Peyer's patch (tissue), 4 donors: Measurements from ENCODE around the gene DCP1B. TPM values are rescaled to one million over a fixed set of nuclear protein-coding genes. Genes with fewer than 3 reads are reported as not detected.

Experiments
- DNase-seq, 3 donors: peaks; one replicate each; pipeline ENCODE4 v3.0.0-alpha.2; 2017 to 2019
- H3K27ac ChIP-seq, 4 donors: fragments of 200-600 bp; sonication (generic); one replicate each; pipeline ENCODE4 v1.5.1; 2016 to 2019
- H3K27me3 ChIP-seq, 2 donors: fragments of 200-600 bp; sonication (generic); one replicate each; pipeline ENCODE4 v1.5.1; 2019
- H3K36me3 ChIP-seq, 3 donors: fragments of 200-600 bp; sonication (generic); one replicate each; pipeline ENCODE4 v1.5.1; 2016 to 2019
- H3K4me1 ChIP-seq, 4 donors: fragments of 200-600 bp; sonication (generic); one replicate each; pipeline ENCODE4 v1.5.1; 2016 to 2019
- H3K4me3 ChIP-seq, 4 donors: fragments of 200-600 bp; sonication (generic); 1 replicate in 3 of 4; 2 replicates in 1 of 4; pipeline ENCODE4 v1.5.1; 2016 to 2019; ENCODE audit warnings: mild to moderate bottlenecking in 1 of 4
- H3K9me3 ChIP-seq, 4 donors: fragments of 200-600 bp; sonication (generic); one replicate each; pipeline ENCODE4 v1.5.1; 2016 to 2019; ENCODE audit warnings: mild to moderate bottlenecking in 1 of 4
- POLR2A ChIP-seq, 2 donors: fragments of 450-650 bp; IDR thresholded peaks; one replicate each; pipeline ENCODE4 v1.5.1; 2017; ENCODE audit warnings: antibody characterized with exemption in 2 of 2, mild to moderate bottlenecking in 2 of 2, moderate library complexity in 2 of 2
- total RNA-seq, 4 donors: library from RNA; depleted of rRNA; stranded (reverse); fragments of >200 nt; gene quantifications; one replicate each; pipeline ENCODE4 v1.1.0, GENCODE V29; 2016
- TF ChIP-seq, protein P1 (sequence below), 6 experiments: fragments of 450-650 bp in 4 of 6; fragments of 200-600 bp in 2 of 6; sonication (generic) in 1 of 6; IDR thresholded peaks; one replicate each; pipeline ENCODE4 v1.5.1; 2017 to 2019; ENCODE audit warnings: antibody characterized with exemption in 6 of 6, mild to moderate bottlenecking in 3 of 6, moderate library complexity in 1 of 6

Gene DCP1B
- total RNA-seq, 4 donors from 2014 or later, result 14.7 to 54.5 (median 18.6) TPM

DNA sequence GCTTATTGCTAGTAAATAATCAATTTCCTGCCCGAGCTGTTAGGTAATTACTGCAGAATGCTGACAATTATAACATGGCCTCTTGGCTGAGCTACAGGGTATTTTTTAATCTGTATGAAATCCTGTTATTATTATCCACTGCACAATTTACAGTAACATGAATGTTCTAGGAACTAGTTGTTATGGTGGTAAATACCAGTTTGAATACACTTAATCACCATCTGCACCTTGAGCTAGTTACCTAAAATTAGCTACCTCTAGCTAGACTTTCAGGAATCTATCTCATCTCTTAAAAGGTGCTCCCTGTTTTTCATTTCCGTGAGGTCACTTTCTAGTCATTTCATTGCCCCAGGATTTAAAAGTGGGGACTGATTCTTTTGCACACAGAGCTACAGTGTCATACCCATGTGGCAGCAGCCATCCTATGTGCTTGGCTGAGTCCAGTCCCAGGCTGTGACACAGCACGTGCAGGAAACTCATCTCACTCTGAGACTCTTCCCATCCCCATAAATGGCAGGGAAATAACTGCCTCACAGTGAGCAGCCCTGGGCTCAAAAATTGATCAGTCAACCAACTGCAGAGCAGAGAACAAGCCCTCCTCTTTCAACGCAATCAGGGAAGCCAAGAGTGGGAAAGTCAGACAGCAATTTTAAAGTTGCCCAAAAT lies 37.6 kb downstream of the DCP1B start:
- no peak for DNase-seq
- TF ChIP-seq, protein P1, sequence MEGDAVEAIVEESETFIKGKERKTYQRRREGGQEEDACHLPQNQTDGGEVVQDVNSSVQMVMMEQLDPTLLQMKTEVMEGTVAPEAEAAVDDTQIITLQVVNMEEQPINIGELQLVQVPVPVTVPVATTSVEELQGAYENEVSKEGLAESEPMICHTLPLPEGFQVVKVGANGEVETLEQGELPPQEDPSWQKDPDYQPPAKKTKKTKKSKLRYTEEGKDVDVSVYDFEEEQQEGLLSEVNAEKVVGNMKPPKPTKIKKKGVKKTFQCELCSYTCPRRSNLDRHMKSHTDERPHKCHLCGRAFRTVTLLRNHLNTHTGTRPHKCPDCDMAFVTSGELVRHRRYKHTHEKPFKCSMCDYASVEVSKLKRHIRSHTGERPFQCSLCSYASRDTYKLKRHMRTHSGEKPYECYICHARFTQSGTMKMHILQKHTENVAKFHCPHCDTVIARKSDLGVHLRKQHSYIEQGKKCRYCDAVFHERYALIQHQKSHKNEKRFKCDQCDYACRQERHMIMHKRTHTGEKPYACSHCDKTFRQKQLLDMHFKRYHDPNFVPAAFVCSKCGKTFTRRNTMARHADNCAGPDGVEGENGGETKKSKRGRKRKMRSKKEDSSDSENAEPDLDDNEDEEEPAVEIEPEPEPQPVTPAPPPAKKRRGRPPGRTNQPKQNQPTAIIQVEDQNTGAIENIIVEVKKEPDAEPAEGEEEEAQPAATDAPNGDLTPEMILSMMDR (IDR thresholded peaks at IDR 0.05), result no peak
- TF ChIP-seq POLR2A (IDR thresholded peaks at IDR 0.05), result no peak

DNA sequence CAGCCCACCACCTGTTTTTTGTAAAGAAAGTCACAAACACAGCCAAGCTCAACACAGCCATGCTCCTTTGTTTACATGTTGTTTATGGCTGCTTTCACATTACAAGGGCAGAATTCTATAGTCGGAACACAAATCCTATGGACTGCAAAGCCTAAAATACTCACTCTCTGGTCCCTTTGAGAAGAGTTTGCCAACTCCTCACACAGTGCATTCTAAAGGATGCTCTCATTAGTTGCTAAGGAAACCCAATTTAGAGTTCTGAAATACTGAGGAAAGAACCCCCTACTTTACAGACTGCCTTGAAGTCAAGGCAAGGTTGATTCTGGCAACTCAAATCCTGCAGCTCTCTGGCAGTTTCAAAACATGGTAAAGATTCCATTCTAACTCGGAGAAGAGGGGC lies 38.3 kb downstream of the DCP1B start:
- no peaks in the 10 kb centered on the region for H3K27me3 ChIP-seq
- no peaks in the 10 kb centered on the region for H3K9me3 ChIP-seq
- DNase-seq, result no peak
- no peak overlapping the region for H3K4me3 ChIP-seq
- H3K27ac ChIP-seq, result peak overlapping the region in 2 of 4 donors; percentile 5 to 32
- TF ChIP-seq POLR2A (IDR thresholded peaks at IDR 0.05), result no peak
- TF ChIP-seq, protein P1 (IDR thresholded peaks at IDR 0.05), result no peak
- peaks cover 0 to 29% (median 0%) of the 10 kb centered on the region in 3 donors for H3K36me3 ChIP-seq
- H3K4me1 ChIP-seq, result no peaks in the 10 kb centered on the region

More for the DNA sequence above, 37.6 kb downstream of the DCP1B start:
- Histone ChIP-seq H3K27ac (peak overlapping the region in 2 of 4 donors; percentile 5 to 32), H3K9me3 (no peaks in the 10 kb centered on the region), H3K36me3 (peaks cover 0 to 28% (median 0%) of the 10 kb centered on the region in 3 donors), H3K4me3 (no peak overlapping the region), H3K4me1 (no peaks in the 10 kb centered on the region), H3K27me3 (no peaks in the 10 kb centered on the region)

- TF ChIP-seq POLR2A (IDR thresholded peaks at IDR 0.05), result no peak
- TF ChIP-seq, protein P1 (IDR thresholded peaks at IDR 0.05), result no peak
- Histone ChIP-seq H3K4me3 (no peak overlapping the region), H3K27me3 (no peaks in the 10 kb centered on the region), H3K9me3 (no peaks in the 10 kb centered on the region), H3K36me3 (peaks cover 0 to 29% (median 3%) of the 10 kb centered on the region in 3 donors), H3K4me1 (no peaks in the 10 kb centered on the region), H3K27ac (peak overlapping the region in 1 of 4 donors; percentile 6)
- DNase-seq, result no peak
Observed at GRCh38 chr12:1962051-1963020, 41.9 kb downstream of the DCP1B start.

DNA sequence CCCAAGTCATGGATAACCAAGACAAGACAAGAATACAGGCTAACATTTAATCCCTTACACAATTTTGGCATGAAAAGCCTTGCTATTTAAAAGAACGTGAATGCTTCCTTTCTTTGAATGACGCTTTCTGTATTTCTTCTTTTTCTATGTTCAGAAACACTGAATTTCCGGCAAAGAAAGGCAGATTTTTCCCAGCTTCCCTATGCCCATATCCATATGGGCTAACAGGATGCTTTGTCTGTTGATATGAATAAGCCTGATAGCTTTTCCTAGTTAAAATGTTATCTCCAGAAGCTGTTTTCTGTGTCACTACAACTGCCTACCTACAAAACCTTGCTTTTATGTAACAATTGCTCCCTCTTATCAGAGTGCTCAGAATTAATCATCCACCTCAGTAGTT lies 47.5 kb downstream of the DCP1B start:
- no peak overlapping the region for H3K4me3 ChIP-seq
- no peaks in the 10 kb centered on the region for H3K9me3 ChIP-seq
- H3K4me1 ChIP-seq, result no peaks in the 10 kb centered on the region
- no peak for DNase-seq
- H3K27ac ChIP-seq, result no peak overlapping the region
- no peaks in the 10 kb centered on the region for H3K27me3 ChIP-seq
- H3K36me3 ChIP-seq, result peaks cover 0 to 16% (median 3%) of the 10 kb centered on the region in 3 donors
- no peak for TF ChIP-seq POLR2A (IDR thresholded peaks at IDR 0.05)
- TF ChIP-seq, protein P1 (IDR thresholded peaks at IDR 0.05), result no peak

DNA sequence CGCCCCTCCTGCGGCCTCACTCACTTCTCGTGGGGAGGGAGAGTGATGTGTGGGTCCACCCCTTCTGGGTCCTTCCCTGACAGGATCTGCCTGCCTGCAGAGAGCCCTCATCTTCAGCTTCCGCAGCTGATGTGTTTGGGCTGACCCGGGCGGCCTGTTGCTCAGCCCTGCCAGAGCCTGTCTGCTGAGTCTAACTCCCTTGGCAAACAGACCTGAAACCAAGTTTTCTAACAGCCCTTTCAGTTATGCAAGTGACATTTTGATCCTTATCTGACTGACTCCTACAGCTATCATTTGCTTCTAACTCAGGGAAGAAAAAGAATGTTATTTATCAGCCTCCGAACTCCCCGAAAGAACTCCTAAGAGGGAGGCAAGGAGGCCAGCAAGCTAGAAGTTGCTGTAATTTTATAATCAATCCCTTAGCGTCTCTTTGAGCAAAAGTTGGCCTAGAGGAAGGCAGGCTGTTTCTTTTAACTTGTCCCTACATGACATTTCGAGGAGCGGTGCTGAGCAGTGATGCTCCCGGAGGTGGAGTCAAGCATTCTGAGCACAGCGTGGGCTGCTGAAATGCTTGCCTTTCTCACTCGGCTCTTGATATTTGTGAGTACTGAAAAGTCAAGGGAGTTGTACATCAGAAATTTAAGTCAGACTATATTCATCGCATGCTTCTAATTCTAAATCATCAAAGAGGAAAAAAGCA lies 54.3 kb downstream of the DCP1B start:
- DNase-seq, result no peak
- H3K9me3 ChIP-seq, result no peaks in the 10 kb centered on the region
- no peak for TF ChIP-seq POLR2A (IDR thresholded peaks at IDR 0.05)
- TF ChIP-seq, protein P1 (IDR thresholded peaks at IDR 0.05), result no peak
- H3K27me3 ChIP-seq, result no peaks in the 10 kb centered on the region
- H3K4me1 ChIP-seq, result no peaks in the 10 kb centered on the region
- H3K4me3 ChIP-seq, result no peak overlapping the region
- H3K36me3 ChIP-seq, result peaks cover 0 to 61% (median 0%) of the 10 kb centered on the region in 3 donors
- H3K27ac ChIP-seq, result peak overlapping the region in 2 of 4 donors; percentile 5 to 47
